GM12878 (cell line): ENCODE data around the gene ATP2B1. TPM values are rescaled to one million over a fixed set of nuclear protein-coding genes. Genes with fewer than 3 reads are reported as not detected.
A peak's percentile ranks its signal among the peaks of the same experiment; 100 is the strongest.

Source experiments
- ATAC-seq: fragments of 200-7000 bp; cut with Tn5 transposase; 3 replicates; pipeline ENCODE4 v1.9.1; 2020; ENCODE audit warnings: mild to moderate bottlenecking, moderate library complexity
- BruUV-seq: library from RNA; stranded (reverse); fragments of 400-500 nt; replicated peaks from 2 replicates; lab custom pipeline; 2021; lab: Mats Ljungman, UMichigan
- CTCF ChIA-PET: fragments of 300-600 bp; sonication (Branson Sonifier 250); formaldehyde crosslinking; extraction: SDS; loops from one replicate; lab custom pipeline; 2021; ENCODE audit warnings: inconsistent platforms; lab: Yijun Ruan, JAX
- POLR2A ChIA-PET: fragments of 350-600 bp; formaldehyde crosslinking; extraction: SDS; loops from one replicate; lab custom pipeline; 2021; ENCODE audit warnings: inconsistent platforms; lab: Charles Lee
- RAD21 ChIA-PET: fragments of 300-600 bp; sonication (Branson Sonifier 250); formaldehyde crosslinking; loops from one replicate; lab custom pipeline; 2023; ENCODE audit warnings: antibody characterized with exemption; ENCODE audit not compliant: unreplicated experiment; lab: Charles Lee
- SMC1A ChIA-PET: fragments of 300-600 bp; sonication (Branson Sonifier 250); formaldehyde crosslinking; loops from one replicate; lab custom pipeline; 2023; ENCODE audit not compliant: unreplicated experiment, uncharacterized antibody; lab: Charles Lee
- DNase-seq: peaks from one replicate; pipeline ENCODE4 v3.0.0-alpha.2; 2011; ENCODE audit warnings: low read depth, low spot score
- FAIRE-seq: peaks from 3 replicates; lab custom pipeline; 2011; peaks lifted over from hg19 to GRCh38; lab: Jason Lieb, UNC
- H2AFZ ChIP-seq: 2 replicates; pipeline ENCODE4 v1.6.0; 2011; ENCODE audit warnings: low read depth, low read length, control low read depth; ENCODE audit not compliant: control insufficient read depth
- H3K27ac ChIP-seq: 2 replicates; pipeline ENCODE4 v1.5.1; 2011; ENCODE audit warnings: control low read depth; ENCODE audit not compliant: control insufficient read depth, insufficient read depth
- H3K27me3 ChIP-seq, 2 experiments: replicated peaks in 1 of 2; 2 replicates each; pipeline versions ENCODE4 v1.6.0 to v1.6.1; 2011; ENCODE audit warnings: low read length in 1 of 2; ENCODE audit not compliant: control insufficient read depth in 2 of 2, insufficient read depth in 2 of 2
- H3K36me3 ChIP-seq, 2 experiments: 2 replicates each; pipeline ENCODE4 v1.5.1; 2011; ENCODE audit warnings: low read length in 1 of 2; ENCODE audit not compliant: control insufficient read depth in 2 of 2, insufficient read depth in 2 of 2
- H3K4me1 ChIP-seq: 2 replicates; pipeline ENCODE4 v1.6.1; 2011; ENCODE audit warnings: mild to moderate bottlenecking, low read length, moderate library complexity, mixed read lengths; ENCODE audit not compliant: control insufficient read depth, insufficient read depth
- H3K4me2 ChIP-seq: 2 replicates; pipeline ENCODE4 v1.6.0; 2011; ENCODE audit warnings: control low read depth; ENCODE audit not compliant: control insufficient read depth, insufficient read depth
- H3K4me3 ChIP-seq: fragments of 200-600 bp; sonication (generic); 2 replicates; pipeline ENCODE4 v1.5.1; 2016
- H3K79me2 ChIP-seq: 2 replicates; pipeline ENCODE4 v1.6.0; 2011; ENCODE audit warnings: low read length; ENCODE audit not compliant: control insufficient read depth, insufficient read depth
- H3K9ac ChIP-seq: 2 replicates; pipeline ENCODE4 v1.8.0; 2011; ENCODE audit warnings: low read length, control low read depth, mixed read lengths; ENCODE audit not compliant: control insufficient read depth, insufficient read depth
- H3K9me3 ChIP-seq: replicated peaks from 3 replicates; pipeline ENCODE4 v1.5.1; 2011; ENCODE audit warnings: mild to moderate bottlenecking, low read length; ENCODE audit not compliant: control insufficient read depth, insufficient read depth
- H4K20me1 ChIP-seq: 2 replicates; pipeline ENCODE4 v1.6.0; 2011; ENCODE audit not compliant: control insufficient read depth, insufficient read depth
- ATF7 ChIP-seq: fragments of 450-650 bp; IDR thresholded peaks from 2 replicates; pipeline ENCODE4 v1.6.1; 2016; ENCODE audit warnings: low read depth, mild to moderate bottlenecking
- ELK1 ChIP-seq: IDR thresholded peaks from 2 replicates; pipeline ENCODE4 v1.6.1; 2012; ENCODE audit warnings: low read depth, low read length, improper control_type of control experiment
- JUNB ChIP-seq: IDR thresholded peaks from 2 replicates; pipeline ENCODE4 v1.6.1; 2016; ENCODE audit warnings: antibody characterized with exemption, mild to moderate bottlenecking
- NRF1 ChIP-seq: conservative IDR thresholded peaks from 2 replicates; pipeline ENCODE4 v1.6.1; 2011; ENCODE audit warnings: mild to moderate bottlenecking, low read depth, low read length, improper control_type of control experiment
- SMAD1 ChIP-seq: fragments of 450-650 bp; IDR thresholded peaks from 2 replicates; pipeline ENCODE4 v1.6.1; 2018; ENCODE audit warnings: mild to moderate bottlenecking, low read depth; ENCODE audit not compliant: partially characterized antibody
- ZNF592 ChIP-seq: fragments of 450-650 bp; IDR thresholded peaks from 2 replicates; pipeline ENCODE4 v1.6.1; 2017; ENCODE audit warnings: mild to moderate bottlenecking, moderate library complexity
- WGBS: methylation state at CpG from one replicate; pipeline ENCODE4 v1.1.6; 2016; ENCODE audit warnings: low lambda C conversion rate; ENCODE audit not compliant: insufficient replicate concordance, insufficient coverage; ENCODE audit errors: missing lambda C conversion rate; 5-methylcytosine and 5-hydroxymethylcytosine counted together
- in situ Hi-C: fragments of 300-500 bp; cut with MboI; formaldehyde crosslinking; loops from 9 replicates; pipeline ENCODE4 v1.14.3; 2018; ENCODE audit warnings: mixed read lengths
- intact Hi-C: fragments of 100-400 bp; cut with micrococcal nuclease; formaldehyde crosslinking; loops from one replicate; pipeline ENCODE4 v1.14.2; 2022; ENCODE audit not compliant: unreplicated experiment
- polyA plus RNA-seq, 11 experiments: library from polyadenylated mRNA; depleted of rRNA in 4 of 11; unstranded in 6 of 11; stranded (reverse) in 5 of 11; fragments of >200 nt; fragmentation: Nextera tagmentation in 4 of 11; fragmentation: Illumina TruSeq in 1 of 11; extraction: Ambion mirVana in 4 of 11; extraction: Trizol in 1 of 11; gene quantifications; 1 replicate in 1 of 11; 2 replicates in 10 of 11; pipeline versions ENCODE4 v1.2.1 to v1.2.3, GENCODE V29; 2011 to 2016; ENCODE audit warnings: inconsistent platforms in 2 of 11, missing spikeins in 2 of 11, low read depth in 1 of 11
- total RNA-seq, 4 experiments: library from RNA; depleted of rRNA in 3 of 4; stranded (reverse); fragments of >200 nt in 3 of 4; fragmentation: Illumina TruSeq in 1 of 4; extraction: Trizol in 1 of 4; gene quantifications; 2 replicates each; pipeline versions ENCODE4 v1.2.1 to v1.2.3, GENCODE V29; 2013 to 2021

Gene ATP2B1
- total and polyA plus RNA-seq, 10 of the 15 experiments (the other 5 are each of a cell fraction or from before 2014, with no cell fraction given) = 15.9 to 67.8 (median 48.5) TPM

GRCh38 chr12:89674326-89674942 lies 34.2 kb downstream of the ATP2B1 start:
- Histone ChIP-seq H3K4me3 (no peak overlapping the region), H3K27ac (no peak overlapping the region), H3K4me1 (peaks cover 10% of the 10 kb centered on the region; the same call in 1 of the 2 replicates), H3K4me2 (no peak overlapping the region), H3K79me2 (peaks cover 89% of the 10 kb centered on the region), H4K20me1 (no peaks in the 10 kb centered on the region), H3K27me3 (no peaks in the 10 kb centered on the region), H3K9ac (no peak overlapping the region), H2AFZ (no peak overlapping the region), H3K9me3 (peaks cover 4% of the 10 kb centered on the region; the same call in 2 of the 3 replicates), H3K36me3 (peaks cover 0 to 4% of the 10 kb centered on the region in 2 experiments; a peak in 1 of 4 replicates)
- ChIA-PET RAD21 (interaction anchor here (1.2 to 2.0 kb wide), 3 partner anchors 21 to 53 kb away, joined by 3 to 6 read pairs (median 4); no protein-coding TSS in a partner anchor), CTCF (interaction anchor here (0.7 to 1.9 kb wide), 4 partner anchors 10 to 37 kb away, joined by 3 to 9 read pairs (median 4); no protein-coding TSS in a partner anchor), POLR2A (no interaction called here), SMC1A (interaction anchor here (0.9 to 3.2 kb wide), 9 partner anchors 8 to 244 kb away, joined by 3 to 23 read pairs (median 4); no protein-coding TSS in a partner anchor)
- TF ChIP-seq SMAD1 (peak; percentile 45), JUNB (no peak)
- no peak for DNase-seq
- in situ Hi-C loops = no loop called here
- no peak; the same call in 2 of the 3 replicates for ATAC-seq
- WGBS = 48% methylated on average over 2 of the region's 2 CpGs
- intact Hi-C loops = no loop called here
- no peak for FAIRE-seq
- BruUV-seq = no TSS peak

GRCh38 chr12:89673603-89674002 lies 35.0 kb downstream of the ATP2B1 start:
- 52% methylated on average over 2 of the region's 2 CpGs for WGBS
- POLR2A ChIA-PET = no interaction called here
- RAD21 ChIA-PET = interaction anchor here (1.2 to 1.8 kb wide), 3 partner anchors 11 to 41 kb away, joined by 4 to 7 read pairs (median 5); no protein-coding TSS in a partner anchor
- FAIRE-seq (no peak), ATAC-seq (no peak), DNase-seq (no peak)
- Histone ChIP-seq H4K20me1 (no peaks in the 10 kb centered on the region), H3K36me3 (peaks cover 0 to 2% of the 10 kb centered on the region in 2 experiments; a peak in 1 of 4 replicates), H3K27me3 (no peaks in the 10 kb centered on the region), H3K79me2 (peaks cover 91% of the 10 kb centered on the region), H3K9ac (no peak overlapping the region), H3K4me1 (peaks cover 16% of the 10 kb centered on the region; the same call in 1 of the 2 replicates), H3K27ac (no peak overlapping the region), H2AFZ (no peak overlapping the region), H3K4me2 (no peak overlapping the region), H3K9me3 (peaks cover 5% of the 10 kb centered on the region; the same call in 2 of the 3 replicates), H3K4me3 (no peak overlapping the region)
- CTCF ChIA-PET = interaction anchor here (1.0 to 1.9 kb wide), 4 partner anchors 9 to 32 kb away, joined by 3 to 9 read pairs (median 4); no protein-coding TSS in a partner anchor
- SMC1A ChIA-PET = interaction anchor here (1.3 to 3.2 kb wide), 8 partner anchors 11 to 80 kb away, joined by 3 to 23 read pairs (median 5); no protein-coding TSS in a partner anchor
- no TSS peak for BruUV-seq
- intact Hi-C loops = no loop called here
- in situ Hi-C loops = no loop called here
- no peak for TF ChIP-seq ATF7
- TF ChIP-seq JUNB = peak; percentile 23; the same call in 1 of the 2 replicates
- TF ChIP-seq ELK1 = no peak
- TF ChIP-seq NRF1 = no peak
- no peak for TF ChIP-seq ZNF592
